ENCODE data around the gene MMP28.

The MMP28 gene

DNA sequence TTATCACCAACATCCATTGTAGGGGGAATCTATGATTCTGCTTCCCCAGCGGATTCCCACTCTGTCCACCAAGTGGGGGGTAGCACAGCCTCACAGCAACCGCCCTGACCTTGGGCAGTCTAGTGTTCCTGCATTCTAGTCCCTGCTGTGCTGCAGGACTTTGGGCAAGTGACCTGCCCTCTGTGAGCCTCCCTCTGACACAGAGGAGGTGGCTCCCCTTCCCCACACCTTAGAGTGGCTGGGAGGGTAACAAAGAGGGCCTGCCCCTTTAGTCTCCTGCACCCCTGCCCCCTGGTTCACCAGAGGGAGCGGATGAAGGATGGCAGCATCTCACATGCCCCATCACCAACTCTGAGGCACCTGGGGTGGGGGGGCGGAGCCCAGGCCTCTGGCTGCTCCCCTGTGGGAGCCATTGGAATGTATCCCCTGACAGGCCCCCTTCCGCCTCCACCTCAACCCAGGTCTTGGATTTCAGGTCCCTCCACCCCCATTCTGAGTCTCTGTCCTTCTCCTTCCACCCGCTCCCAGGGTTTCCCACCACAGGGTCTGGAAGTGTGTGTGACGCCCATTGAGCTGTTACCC, 52.5 kb downstream of the MMP28 start:
- TF ChIP-seq, protein P1, sequence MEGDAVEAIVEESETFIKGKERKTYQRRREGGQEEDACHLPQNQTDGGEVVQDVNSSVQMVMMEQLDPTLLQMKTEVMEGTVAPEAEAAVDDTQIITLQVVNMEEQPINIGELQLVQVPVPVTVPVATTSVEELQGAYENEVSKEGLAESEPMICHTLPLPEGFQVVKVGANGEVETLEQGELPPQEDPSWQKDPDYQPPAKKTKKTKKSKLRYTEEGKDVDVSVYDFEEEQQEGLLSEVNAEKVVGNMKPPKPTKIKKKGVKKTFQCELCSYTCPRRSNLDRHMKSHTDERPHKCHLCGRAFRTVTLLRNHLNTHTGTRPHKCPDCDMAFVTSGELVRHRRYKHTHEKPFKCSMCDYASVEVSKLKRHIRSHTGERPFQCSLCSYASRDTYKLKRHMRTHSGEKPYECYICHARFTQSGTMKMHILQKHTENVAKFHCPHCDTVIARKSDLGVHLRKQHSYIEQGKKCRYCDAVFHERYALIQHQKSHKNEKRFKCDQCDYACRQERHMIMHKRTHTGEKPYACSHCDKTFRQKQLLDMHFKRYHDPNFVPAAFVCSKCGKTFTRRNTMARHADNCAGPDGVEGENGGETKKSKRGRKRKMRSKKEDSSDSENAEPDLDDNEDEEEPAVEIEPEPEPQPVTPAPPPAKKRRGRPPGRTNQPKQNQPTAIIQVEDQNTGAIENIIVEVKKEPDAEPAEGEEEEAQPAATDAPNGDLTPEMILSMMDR (IDR thresholded peaks at IDR 0.05; ENCODE audit: borderline replicate concordance, control extremely low read depth, extremely low read depth, insufficient read depth, missing control alignments): no peak
- in situ Hi-C loops (cut with MboI; ENCODE audit: low sequenced_read_pairs, unreplicated experiment): loop anchor here (5.0 to 25.0 kb wide), 3 partner anchors 121 to 581 kb away; no protein-coding TSS in a partner anchor
- DNase-seq (ENCODE audit: low spot score): no peak

- in situ Hi-C loops (cut with MboI; ENCODE audit: low sequenced_read_pairs, unreplicated experiment): loop anchor here (5.0 to 25.0 kb wide), 3 partner anchors 120 to 580 kb away; no protein-coding TSS in a partner anchor
- TF ChIP-seq, protein P1 (IDR thresholded peaks at IDR 0.05; ENCODE audit: borderline replicate concordance, control extremely low read depth, extremely low read depth, insufficient read depth, missing control alignments): no peak
- no peak for DNase-seq (ENCODE audit: low spot score)
These were observed 52.9 kb downstream of the MMP28 start for GRCh38 chr17:35742496-35742895.

DNA sequence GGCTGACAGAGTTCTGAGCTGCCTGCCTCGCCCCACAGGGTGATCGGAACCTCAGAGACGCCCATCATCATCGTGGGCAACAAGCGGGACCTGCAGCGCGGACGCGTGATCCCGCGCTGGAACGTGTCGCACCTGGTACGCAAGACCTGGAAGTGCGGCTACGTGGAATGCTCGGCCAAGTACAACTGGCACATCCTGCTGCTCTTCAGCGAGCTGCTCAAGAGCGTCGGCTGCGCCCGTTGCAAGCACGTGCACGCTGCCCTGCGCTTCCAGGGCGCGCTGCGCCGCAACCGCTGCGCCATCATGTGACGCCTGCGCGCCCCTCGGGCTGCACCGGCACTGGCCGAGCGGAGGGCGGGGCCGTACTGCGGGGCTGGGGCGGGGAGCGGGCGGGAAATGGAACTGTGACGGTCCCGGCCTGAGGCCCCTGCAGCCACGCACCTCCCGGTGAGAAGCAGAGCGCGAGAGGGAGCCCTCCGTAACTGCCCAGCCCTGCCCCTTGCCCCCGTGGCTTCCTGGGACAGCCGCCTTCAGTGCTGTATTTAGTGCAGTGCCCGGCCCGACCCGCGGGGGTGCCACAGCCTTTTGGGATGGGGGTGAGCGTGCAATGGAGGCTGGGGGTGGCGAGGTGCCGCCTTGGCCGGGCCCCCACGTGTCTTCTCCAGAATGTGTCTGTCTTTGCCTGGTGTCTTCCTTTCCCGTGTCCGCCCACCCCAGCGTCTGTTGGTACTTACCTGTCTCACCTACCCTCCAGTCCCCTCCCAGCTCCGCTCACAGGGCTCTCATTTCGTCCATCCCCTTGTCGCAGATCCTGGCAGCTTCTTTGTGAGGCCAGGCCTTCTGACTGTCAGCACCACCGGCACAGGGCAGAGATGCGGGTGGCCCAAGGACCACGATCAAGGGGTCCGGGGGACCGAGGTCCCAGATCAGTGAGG, 54.2 kb downstream of the MMP28 start:
- in situ Hi-C loops (cut with MboI; ENCODE audit: low sequenced_read_pairs, unreplicated experiment): loop anchor here (5.0 to 25.0 kb wide), 3 partner anchors 119 to 579 kb away; no protein-coding TSS in a partner anchor
- TF ChIP-seq, protein P1 (IDR thresholded peaks at IDR 0.05; ENCODE audit: borderline replicate concordance, control extremely low read depth, extremely low read depth, insufficient read depth, missing control alignments): no peak
- peak; percentile 28 for DNase-seq (ENCODE audit: low spot score)

GRCh38 chr17:35740216-35740615, 55.2 kb downstream of the MMP28 start:
- no peak for DNase-seq (ENCODE audit: low spot score)
- TF ChIP-seq, protein P1 (IDR thresholded peaks at IDR 0.05; ENCODE audit: borderline replicate concordance, control extremely low read depth, extremely low read depth, insufficient read depth, missing control alignments): no peak
- in situ Hi-C loops (cut with MboI; ENCODE audit: low sequenced_read_pairs, unreplicated experiment): loop anchor here (5.0 to 25.0 kb wide), 3 partner anchors 118 to 578 kb away; no protein-coding TSS in a partner anchor

DNA sequence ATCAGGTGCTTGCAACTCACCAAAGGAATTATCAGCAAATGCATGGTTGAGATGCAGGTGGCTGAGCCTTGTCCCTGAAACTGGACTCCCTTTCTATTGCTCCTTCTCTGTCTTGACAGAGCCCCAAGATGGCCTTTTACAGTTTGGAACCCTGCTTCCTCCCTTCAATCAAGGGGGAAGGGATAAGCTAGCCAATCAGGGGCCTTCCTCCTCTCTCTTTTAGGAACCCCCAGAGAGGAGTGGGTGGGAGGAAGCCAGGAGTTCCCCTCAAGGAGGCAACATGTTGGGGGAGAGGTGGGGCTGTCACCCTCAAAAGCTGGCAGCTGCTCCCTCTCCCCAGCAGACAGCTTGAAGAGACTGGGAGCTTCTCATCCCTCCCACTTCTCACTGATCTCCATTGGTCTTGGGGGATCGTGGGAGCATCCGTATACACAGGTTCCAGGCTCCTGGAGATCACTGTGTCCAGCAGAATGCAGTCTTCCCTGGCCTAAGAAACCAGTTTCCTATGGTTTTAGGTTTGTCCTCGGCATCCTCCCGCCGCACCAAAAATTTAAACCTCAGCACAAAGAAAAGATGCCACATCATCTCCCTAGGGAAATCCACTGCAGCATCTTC, 56.8 kb downstream of the MMP28 start:
- DNase-seq (ENCODE audit: low spot score): peak; percentile 30
- TF ChIP-seq, protein P1 (IDR thresholded peaks at IDR 0.05; ENCODE audit: borderline replicate concordance, control extremely low read depth, extremely low read depth, insufficient read depth, missing control alignments): no peak
- in situ Hi-C loops (cut with MboI; ENCODE audit: low sequenced_read_pairs, unreplicated experiment): loop anchor here (25.0 kb wide), 2 partner anchors 426 to 576 kb away; no protein-coding TSS in a partner anchor

DNA sequence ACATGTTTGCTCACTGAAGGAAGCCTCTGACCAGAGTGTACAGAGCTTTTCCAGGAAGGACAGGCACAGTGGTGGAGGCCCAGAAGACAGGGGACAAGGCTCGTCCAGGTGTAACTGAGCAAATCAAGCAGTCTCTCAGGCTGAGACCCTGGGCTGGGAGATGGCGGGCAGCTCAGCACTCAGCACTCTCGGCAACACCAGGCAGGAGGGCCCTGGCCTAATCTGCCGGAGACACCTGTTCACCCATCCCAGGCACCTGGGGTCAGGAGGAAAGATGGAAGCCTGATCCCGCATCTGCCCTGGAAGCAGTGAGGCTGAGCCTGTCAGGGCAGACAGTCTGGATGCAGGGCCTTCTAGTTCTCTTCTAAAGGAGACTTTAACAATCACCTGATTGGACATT, 59.2 kb downstream of the MMP28 start:
- TF ChIP-seq, protein P1 (IDR thresholded peaks at IDR 0.05; ENCODE audit: borderline replicate concordance, control extremely low read depth, extremely low read depth, insufficient read depth, missing control alignments): no peak
- DNase-seq (ENCODE audit: low spot score): no peak
- in situ Hi-C loops (cut with MboI; ENCODE audit: low sequenced_read_pairs, unreplicated experiment): loop anchor here (25.0 kb wide), 2 partner anchors 424 to 574 kb away; no protein-coding TSS in a partner anchor

Data from GM13976 (cell line).